Measurements from ENCODE around the gene REC8. TPM values are rescaled to one million over a fixed set of nuclear protein-coding genes. Genes with fewer than 3 reads are reported as not detected.
A peak's percentile ranks its signal among the peaks of the same experiment; 100 is the strongest.

Gene REC8
- total RNA-seq, 1 experiment from 2014 or later: 37.5 TPM

DNA sequence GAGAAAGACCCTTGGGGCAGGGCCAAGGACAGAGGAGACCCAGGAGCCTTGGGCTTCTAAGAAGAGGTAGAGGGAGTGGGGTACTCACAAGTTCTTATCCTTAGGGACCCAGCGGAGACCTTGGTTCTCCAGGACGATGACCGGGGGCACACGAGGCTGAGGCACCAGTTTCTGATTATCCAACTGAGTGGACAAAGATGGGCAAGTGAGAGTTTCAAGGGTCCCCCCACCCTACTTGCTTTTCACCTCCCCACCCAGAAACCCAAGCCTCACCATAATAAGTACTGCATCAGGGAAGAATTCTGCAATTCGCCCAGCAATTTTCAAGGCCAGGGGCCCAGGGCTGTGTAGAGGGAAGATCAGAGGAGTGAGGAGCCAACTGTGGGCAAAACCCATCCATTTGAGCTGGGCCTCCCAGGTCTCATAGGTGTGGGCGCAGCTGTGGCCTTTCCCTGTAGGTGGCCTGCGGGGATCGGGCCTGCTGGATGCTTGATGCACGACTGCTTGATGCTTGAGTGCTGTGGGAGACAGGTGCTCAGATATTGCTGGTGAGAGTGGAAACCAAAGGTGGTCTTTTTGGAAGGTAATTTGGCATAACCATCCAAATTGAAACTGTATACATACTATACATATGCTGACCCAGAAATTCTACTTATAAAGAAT lies 32.5 kb upstream of the REC8 start:
- Mint-ChIP-seq H3K4me1 (ENCODE audit: low read depth, unreplicated experiment) (peaks cover 37% of the 10 kb centered on the region), H3K36me3 (ENCODE audit: insufficient read depth, unreplicated experiment) (peaks cover 62% of the 10 kb centered on the region), H3K27me3 (ENCODE audit: unreplicated experiment) (no peaks in the 10 kb centered on the region), H3K4me3 (ENCODE audit: low read depth, unreplicated experiment) (peak overlapping the region; percentile 89), H3K27ac (ENCODE audit: unreplicated experiment) (no peak overlapping the region), H3K9me3 (ENCODE audit: low read depth, unreplicated experiment) (no peaks in the 10 kb centered on the region)
- no TSS peak for BruUV-seq (replicated peaks)
- CTCF ChIA-PET: no interaction called here
- DNase-seq: peak; percentile 36
- intact Hi-C loops (cut with micrococcal nuclease; ENCODE audit: unreplicated experiment): no loop called here
- TF ChIP-seq, protein P1, sequence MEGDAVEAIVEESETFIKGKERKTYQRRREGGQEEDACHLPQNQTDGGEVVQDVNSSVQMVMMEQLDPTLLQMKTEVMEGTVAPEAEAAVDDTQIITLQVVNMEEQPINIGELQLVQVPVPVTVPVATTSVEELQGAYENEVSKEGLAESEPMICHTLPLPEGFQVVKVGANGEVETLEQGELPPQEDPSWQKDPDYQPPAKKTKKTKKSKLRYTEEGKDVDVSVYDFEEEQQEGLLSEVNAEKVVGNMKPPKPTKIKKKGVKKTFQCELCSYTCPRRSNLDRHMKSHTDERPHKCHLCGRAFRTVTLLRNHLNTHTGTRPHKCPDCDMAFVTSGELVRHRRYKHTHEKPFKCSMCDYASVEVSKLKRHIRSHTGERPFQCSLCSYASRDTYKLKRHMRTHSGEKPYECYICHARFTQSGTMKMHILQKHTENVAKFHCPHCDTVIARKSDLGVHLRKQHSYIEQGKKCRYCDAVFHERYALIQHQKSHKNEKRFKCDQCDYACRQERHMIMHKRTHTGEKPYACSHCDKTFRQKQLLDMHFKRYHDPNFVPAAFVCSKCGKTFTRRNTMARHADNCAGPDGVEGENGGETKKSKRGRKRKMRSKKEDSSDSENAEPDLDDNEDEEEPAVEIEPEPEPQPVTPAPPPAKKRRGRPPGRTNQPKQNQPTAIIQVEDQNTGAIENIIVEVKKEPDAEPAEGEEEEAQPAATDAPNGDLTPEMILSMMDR (IDR thresholded peaks at IDR 0.05; ENCODE audit: unreplicated experiment): no peak

DNA sequence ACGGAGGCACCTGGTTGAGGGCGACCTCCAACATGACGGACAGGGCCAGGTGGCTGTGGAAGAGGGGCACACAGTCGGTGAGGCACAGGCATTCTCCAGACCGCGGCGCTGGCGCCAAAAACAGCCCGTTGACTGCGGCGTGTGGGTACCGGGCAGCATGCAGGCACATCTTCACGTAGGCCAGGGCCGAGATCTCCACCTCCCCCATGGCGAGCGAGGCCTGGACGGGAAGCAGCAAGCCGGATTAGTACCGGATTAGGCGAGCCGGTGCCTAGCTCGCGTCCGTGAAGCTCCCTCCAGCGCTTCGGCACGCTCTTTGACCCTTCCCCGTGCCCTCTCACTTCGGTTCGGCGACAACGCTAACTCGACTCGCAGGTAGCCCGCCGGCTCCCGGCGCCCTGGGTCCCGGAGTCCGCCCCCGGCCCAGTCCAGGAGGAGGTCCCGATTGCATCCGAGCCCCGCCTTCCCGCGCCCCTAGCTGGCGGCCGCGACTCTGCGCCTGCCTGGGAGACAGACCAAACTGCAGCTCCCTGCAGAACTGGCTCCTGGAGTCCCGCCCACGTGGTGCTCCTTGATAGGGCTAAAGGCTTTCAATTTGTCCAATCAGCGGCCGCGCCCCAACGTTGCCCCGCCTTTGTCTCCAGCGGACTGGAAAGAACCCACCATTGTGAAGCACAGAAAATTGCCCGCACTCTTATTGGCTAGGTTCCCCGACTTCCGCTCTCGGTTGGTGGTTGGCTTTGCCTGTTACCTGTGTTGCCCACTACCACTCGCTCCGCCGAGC lies 30.6 kb upstream of the REC8 start, which contains the start of gene EMC9:
EMC9 (minus strand) TSS at position 495 of the 784 bp plus-strand sequence; CDS start at position 208, 287 bp downstream.
- Mint-ChIP-seq H3K9me3 (ENCODE audit: low read depth, unreplicated experiment) (no peaks in the 10 kb centered on the region), H3K4me1 (ENCODE audit: low read depth, unreplicated experiment) (peaks cover 38% of the 10 kb centered on the region), H3K27ac (ENCODE audit: unreplicated experiment) (peak within 1 kb of the TSS; percentile 88), H3K36me3 (ENCODE audit: insufficient read depth, unreplicated experiment) (peaks cover 63% of the 10 kb centered on the region), H3K4me3 (ENCODE audit: low read depth, unreplicated experiment) (peak within 1 kb of the TSS; percentile 89), H3K27me3 (ENCODE audit: unreplicated experiment) (no peaks in the 10 kb centered on the region)
- CTCF ChIA-PET: interaction anchor here (0.8 to 1.7 kb wide), 5 partner anchors 20 to 48 kb away, joined by 3 to 7 read pairs (median 5); partner anchors contain the start of genes DCAF11, IRF9 and NRL
- DNase-seq: peak; percentile 98
- TSS peak; percentile 2 for BruUV-seq (replicated peaks)
- TF ChIP-seq, protein P1 (IDR thresholded peaks at IDR 0.05; ENCODE audit: unreplicated experiment): no peak
- intact Hi-C loops (cut with micrococcal nuclease; ENCODE audit: unreplicated experiment): loop anchor here (2.0 kb wide), 1 partner anchor 26 kb away; the partner anchor contains the start of genes DCAF11 and NRL

DNA sequence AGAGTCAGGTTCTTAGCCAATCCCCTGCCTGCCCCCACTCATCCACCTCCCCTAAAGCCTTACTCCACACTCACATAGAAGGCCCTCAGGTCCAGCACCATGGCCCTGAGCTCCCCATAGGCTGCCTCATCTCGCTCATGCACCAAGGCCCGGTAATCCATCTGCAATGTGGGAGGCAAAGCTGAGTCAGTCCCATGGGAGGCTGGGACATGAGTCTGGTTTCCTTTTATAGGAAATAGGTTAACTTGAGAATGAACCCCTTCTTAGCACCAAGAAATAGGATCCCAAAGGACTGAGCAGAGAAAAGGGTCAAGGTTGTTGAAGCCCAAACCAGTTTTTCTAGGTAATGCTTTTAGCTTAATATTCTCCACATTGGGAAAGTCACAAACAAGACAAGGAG lies 28.4 kb upstream of the REC8 start:
- no peak overlapping the region for H3K27ac Mint-ChIP-seq (ENCODE audit: unreplicated experiment)
- no TSS peak for BruUV-seq (replicated peaks)
- H3K27me3 Mint-ChIP-seq (ENCODE audit: unreplicated experiment): no peaks in the 10 kb centered on the region
- peaks cover 66% of the 10 kb centered on the region for H3K36me3 Mint-ChIP-seq (ENCODE audit: insufficient read depth, unreplicated experiment)
- intact Hi-C loops (cut with micrococcal nuclease; ENCODE audit: unreplicated experiment): no loop called here
- no peak overlapping the region for H3K4me3 Mint-ChIP-seq (ENCODE audit: low read depth, unreplicated experiment)
- TF ChIP-seq, protein P1 (IDR thresholded peaks at IDR 0.05; ENCODE audit: unreplicated experiment): no peak
- no peak for DNase-seq
- no peaks in the 10 kb centered on the region for H3K9me3 Mint-ChIP-seq (ENCODE audit: low read depth, unreplicated experiment)
- CTCF ChIA-PET: no interaction called here
- H3K4me1 Mint-ChIP-seq (ENCODE audit: low read depth, unreplicated experiment): peaks cover 33% of the 10 kb centered on the region

DNA sequence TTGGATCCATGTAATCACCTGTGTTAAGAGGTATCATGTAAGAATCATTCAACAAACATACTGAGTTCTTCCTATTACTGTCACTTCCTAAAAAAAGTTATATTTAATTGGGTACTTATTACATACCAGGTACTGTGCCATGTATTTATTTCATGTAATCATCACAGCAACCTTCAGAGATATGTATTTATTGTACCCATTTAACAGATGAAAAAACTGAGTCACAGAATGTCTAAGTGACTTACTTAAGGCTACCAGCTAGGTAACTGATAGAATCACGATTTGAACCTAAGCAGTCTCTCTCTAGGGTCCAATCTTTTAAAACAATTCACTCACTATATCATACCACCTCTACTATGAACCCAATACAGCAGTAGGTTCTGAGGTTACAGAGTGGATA lies 27.4 kb upstream of the REC8 start:
- Mint-ChIP-seq H3K27ac (ENCODE audit: unreplicated experiment) (peak overlapping the region; percentile 28), H3K4me3 (ENCODE audit: low read depth, unreplicated experiment) (no peak overlapping the region), H3K4me1 (ENCODE audit: low read depth, unreplicated experiment) (peaks cover 36% of the 10 kb centered on the region), H3K36me3 (ENCODE audit: insufficient read depth, unreplicated experiment) (peaks cover 67% of the 10 kb centered on the region), H3K9me3 (ENCODE audit: low read depth, unreplicated experiment) (no peaks in the 10 kb centered on the region), H3K27me3 (ENCODE audit: unreplicated experiment) (no peaks in the 10 kb centered on the region)
- no peak for DNase-seq
- CTCF ChIA-PET: no interaction called here
- intact Hi-C loops (cut with micrococcal nuclease; ENCODE audit: unreplicated experiment): no loop called here
- no TSS peak for BruUV-seq (replicated peaks)
- TF ChIP-seq, protein P1 (IDR thresholded peaks at IDR 0.05; ENCODE audit: unreplicated experiment): no peak
